ENCODE data around the gene DBI. TPM values are rescaled to one million over a fixed set of nuclear protein-coding genes. Genes with fewer than 3 reads are reported as not detected.
A peak's percentile ranks its signal among the peaks of the same experiment; 100 is the strongest.

Gene DBI
- total and polyA plus RNA-seq, 3 donors from 2014 or later: 109 to 434 (median 130) TPM

DNA sequence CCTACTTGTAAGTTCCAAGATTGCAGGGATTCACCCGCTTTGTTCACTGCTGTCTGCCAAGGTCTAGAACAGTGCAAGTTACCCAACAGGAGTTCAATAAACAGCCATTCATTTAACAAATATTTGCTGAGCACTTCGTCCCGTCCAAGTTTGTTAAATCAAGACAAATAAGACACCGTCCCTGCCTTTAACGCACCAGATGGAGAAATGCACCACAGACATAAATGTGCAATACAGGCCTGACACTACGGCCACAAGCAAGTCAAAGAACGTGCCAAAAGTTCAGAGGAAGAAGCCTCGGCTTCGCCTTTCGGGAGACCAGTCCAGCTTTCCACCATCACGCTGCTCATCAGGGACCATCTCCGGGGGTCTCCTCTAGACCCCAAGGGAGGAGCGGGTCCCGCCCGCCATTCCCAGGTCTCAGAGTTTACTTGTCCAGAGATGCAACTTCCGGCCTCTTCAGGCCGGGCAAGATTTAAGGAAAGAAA, 572 bp upstream of the DBI start:
- TF ChIP-seq CTCF (IDR thresholded peaks at IDR 0.05) (no peak), POLR2A (IDR thresholded peaks at IDR 0.05) (no peak)
- WGBS, 2 donors: 1 to 4% methylated on average over 15 to 17 of the region's 17 CpGs
- H3K27ac ChIP-seq: peak overlapping the region; percentile 75 to 77
- no peak for DNase-seq
- H3K4me3 ChIP-seq: peak overlapping the region; percentile 64 to 71
- H3K4me1 ChIP-seq: peaks cover 15% of the 10 kb centered on the region
- no peaks in the 10 kb centered on the region for H3K27me3 ChIP-seq
- H3K36me3 ChIP-seq (ENCODE audit: low read depth, missing control alignments): no peaks in the 10 kb centered on the region
- no peaks in the 10 kb centered on the region for H3K9me3 ChIP-seq
- intact Hi-C loops (cut with DNase I; ENCODE audit: low total_unique reads): no loop called here

DNA sequence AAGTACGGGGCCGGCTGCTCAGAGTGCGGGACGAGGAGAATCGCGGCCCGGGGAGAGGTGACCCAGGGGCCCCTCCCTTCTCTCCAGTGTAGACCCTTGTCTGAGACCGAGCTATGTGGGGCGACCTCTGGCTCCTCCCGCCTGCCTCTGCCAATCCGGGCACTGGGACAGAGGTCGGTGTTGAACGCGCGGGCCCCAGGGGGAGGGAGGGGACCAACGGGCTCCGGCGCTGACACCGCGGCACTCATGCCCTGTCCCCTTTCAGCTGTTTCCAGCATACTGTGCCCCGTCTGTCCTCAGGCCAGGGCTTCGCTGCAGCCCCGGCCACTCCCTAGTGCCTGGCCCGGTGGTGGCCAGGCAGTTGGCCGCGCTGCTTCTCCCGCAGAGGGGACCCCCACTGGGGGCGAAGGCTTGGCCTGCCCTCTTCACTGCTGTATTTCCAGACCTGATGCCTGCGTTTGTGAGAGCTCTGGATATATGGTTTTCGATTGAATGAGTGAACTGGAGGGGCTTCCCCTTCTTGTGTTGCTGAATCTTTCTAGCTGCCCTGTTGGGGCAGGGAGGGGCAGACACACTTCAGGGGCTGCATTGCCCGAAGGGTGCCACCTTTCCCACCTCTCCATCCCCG, 809 bp downstream of the DBI start:
- no peaks in the 10 kb centered on the region for H3K9me3 ChIP-seq
- no peaks in the 10 kb centered on the region for H3K27me3 ChIP-seq
- H3K4me1 ChIP-seq: peaks cover 15% of the 10 kb centered on the region
- peak overlapping the region; percentile 75 to 77 for H3K27ac ChIP-seq
- WGBS, 2 donors: 12 to 25% methylated on average over 10 to 32 of the region's 32 CpGs
- TF ChIP-seq CTCF (IDR thresholded peaks at IDR 0.05) (no peak), POLR2A (IDR thresholded peaks at IDR 0.05) (no peak)
- peak overlapping the region; percentile 64 to 71 for H3K4me3 ChIP-seq
- H3K36me3 ChIP-seq (ENCODE audit: low read depth, missing control alignments): no peaks in the 10 kb centered on the region
- DNase-seq: peak; percentile 69
- intact Hi-C loops (cut with DNase I; ENCODE audit: low total_unique reads): no loop called here

- intact Hi-C loops (cut with DNase I; ENCODE audit: low total_unique reads): no loop called here
- H3K9me3 ChIP-seq: no peaks in the 10 kb centered on the region
- H3K36me3 ChIP-seq (ENCODE audit: low read depth, missing control alignments): no peaks in the 10 kb centered on the region
- peaks cover 15% of the 10 kb centered on the region for H3K4me1 ChIP-seq
- H3K27ac ChIP-seq: no peak overlapping the region
- no peaks in the 10 kb centered on the region for H3K27me3 ChIP-seq
- H3K4me3 ChIP-seq: no peak overlapping the region
- no peak for DNase-seq
- TF ChIP-seq CTCF (IDR thresholded peaks at IDR 0.05): no peak
- TF ChIP-seq POLR2A (IDR thresholded peaks at IDR 0.05): no peak
- WGBS, 2 donors: 86% methylated on average over 6 of the region's 6 CpGs
These were observed 3.1 kb downstream of the DBI start for GRCh38 chr2:119369845-119370244.

DNA sequence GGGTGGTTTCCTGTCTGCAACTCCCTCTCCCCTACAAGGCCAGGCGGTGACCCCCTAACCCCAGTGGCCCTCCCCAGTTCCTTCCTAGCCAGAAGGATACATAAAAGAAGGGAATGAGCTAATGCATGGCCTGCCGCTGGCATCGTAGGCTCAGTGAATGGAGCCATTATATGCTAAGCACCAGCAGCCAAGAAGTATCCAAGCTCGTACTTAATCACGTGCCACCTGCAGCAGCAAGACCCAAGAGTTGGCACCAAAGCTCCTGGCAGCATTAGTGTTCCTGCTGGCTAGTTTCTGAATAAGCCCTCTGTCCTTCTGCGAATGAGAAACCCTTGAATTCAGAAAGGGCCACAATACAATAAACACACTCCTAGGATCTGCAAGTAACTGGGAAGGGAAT, 4.3 kb downstream of the DBI start:
- Histone ChIP-seq H3K27ac (peak overlapping the region; percentile 47 to 48), H3K27me3 (no peaks in the 10 kb centered on the region), H3K4me1 (peaks cover 5% of the 10 kb centered on the region), H3K36me3 (ENCODE audit: low read depth, missing control alignments) (no peaks in the 10 kb centered on the region), H3K9me3 (no peaks in the 10 kb centered on the region), H3K4me3 (no peak overlapping the region)
- WGBS, 2 donors: 55 to 84% methylated on average over 6 of the region's 6 CpGs
- peak; percentile 92 for DNase-seq
- intact Hi-C loops (cut with DNase I; ENCODE audit: low total_unique reads): no loop called here
- TF ChIP-seq POLR2A (IDR thresholded peaks at IDR 0.05) (no peak), CTCF (IDR thresholded peaks at IDR 0.05) (no peak)

Data from testis (tissue), 3 donors.